ENCODE data around the gene SCN7A.

DNA sequence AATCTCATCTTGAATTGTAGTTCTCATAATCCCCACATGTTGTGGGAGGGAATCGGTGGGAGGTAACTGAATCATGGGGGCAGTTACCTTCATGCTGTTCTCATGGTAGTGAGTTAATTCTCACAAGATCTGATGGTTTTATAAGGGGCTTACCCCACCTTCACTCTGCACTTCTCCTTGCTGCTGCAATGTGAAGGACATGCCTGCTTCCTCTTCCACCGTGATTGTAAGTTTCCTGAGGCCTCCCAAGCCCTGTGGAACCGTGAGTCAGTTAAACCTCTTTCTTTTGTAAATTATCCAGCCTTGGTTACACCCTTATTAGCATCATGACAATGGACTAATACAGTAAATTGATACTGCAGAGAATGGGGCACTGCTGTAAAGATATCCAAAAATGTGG, 57.9 kb downstream of the SCN7A start:
- TF ChIP-seq POLR2A (IDR thresholded peaks at IDR 0.05) = no peak
- no peak for TF ChIP-seq CTCF (IDR thresholded peaks at IDR 0.05)
